HG02970 (cell line): ENCODE measurements around the gene MGAT4B.
"Not testable (repeated sequence)": the region's sequence is repeated elsewhere in the genome, so short reads cannot be mapped to it uniquely, and the experiment has no call there.

Experiments used
- ATAC-seq: cut with Tn5 transposase; IDR thresholded peaks from one replicate; pipeline ENCODE4 v1.9.1; 2021; ENCODE audit warnings: mild to moderate bottlenecking, moderate library complexity, moderate number of reproducible peaks; ENCODE audit not compliant: unreplicated experiment, low FRiP score

The MGAT4B gene

GRCh38 chr5:179795863-179796833, 10.5 kb downstream of the MGAT4B start:
- ATAC-seq, result peak; percentile 66

- ATAC-seq, result no peak
These were observed 11.4 kb downstream of the MGAT4B start for GRCh38 chr5:179795049-179795862.

GRCh38 chr5:179794575-179794974, 12.1 kb downstream of the MGAT4B start:
- ATAC-seq, result no peak

- ATAC-seq, result no peak
These were observed 12.5 kb downstream of the MGAT4B start for GRCh38 chr5:179794171-179794570.

- no peak for ATAC-seq
These were observed 13.1 kb downstream of the MGAT4B start, which contains the start of gene LTC4S for GRCh38 chr5:179793468-179794139. LTC4S (plus strand) TSS chr5:179793986; CDS start chr5:179794081, 95 bp downstream.

GRCh38 chr5:179792612-179793467, 13.8 kb downstream of the MGAT4B start:
- ATAC-seq, result no peak

GRCh38 chr5:179791881-179792611, 14.6 kb downstream of the MGAT4B start:
- ATAC-seq, result no peak

GRCh38 chr5:179789278-179789677, 17.4 kb downstream of the MGAT4B start:
- not testable (repeated sequence) for ATAC-seq

GRCh38 chr5:179788193-179788854, 18.3 kb downstream of the MGAT4B start:
- ATAC-seq, result no peak

- no peak for ATAC-seq
These were observed 19.8 kb downstream of the MGAT4B start for GRCh38 chr5:179786861-179787260.

- no peak for ATAC-seq
These were observed 23.5 kb downstream of the MGAT4B start for GRCh38 chr5:179783128-179783527.

GRCh38 chr5:179781846-179782245, 24.8 kb downstream of the MGAT4B start:
- no peak for ATAC-seq

- ATAC-seq, result no peak
These were observed 26.3 kb downstream of the MGAT4B start for GRCh38 chr5:179780362-179780761.

- ATAC-seq, result no peak
These were observed 26.8 kb downstream of the MGAT4B start for GRCh38 chr5:179779826-179780225.

GRCh38 chr5:179778591-179778990, 28.1 kb downstream of the MGAT4B start:
- no peak for ATAC-seq

GRCh38 chr5:179777909-179778308, 28.8 kb downstream of the MGAT4B start:
- no peak for ATAC-seq

GRCh38 chr5:179777456-179777855, 29.2 kb downstream of the MGAT4B start:
- ATAC-seq, result no peak

- no peak for ATAC-seq
These were observed 30.2 kb downstream of the MGAT4B start for GRCh38 chr5:179776411-179776938.
